Measurements from ENCODE around the gene PAFAH2. TPM values are rescaled to one million over a fixed set of nuclear protein-coding genes. Genes with fewer than 3 reads are reported as not detected.
"Not testable (repeated sequence)": the region's sequence is repeated elsewhere in the genome, so short reads cannot be mapped to it uniquely, and the experiment has no call there.

Gene PAFAH2
- total RNA-seq, 2 donors from 2014 or later, result 5.5 to 6.8 TPM

GRCh38 chr1:25958465-25958864 lies 39.4 kb downstream of the PAFAH2 start:
- intact Hi-C loops (cut with DNase I), result no loop called here
- no peak for ATAC-seq

GRCh38 chr1:25955553-25955952 lies 42.3 kb downstream of the PAFAH2 start:
- ATAC-seq (no peak), DNase-seq (no peak)
- intact Hi-C loops (cut with DNase I), result no loop called here

More at GRCh38 chr1:25958465-25958864, 39.4 kb downstream of the PAFAH2 start:
- DNase-seq, result no peak

GRCh38 chr1:25954282-25954938 lies 43.5 kb downstream of the PAFAH2 start:
- DNase-seq (no peak), ATAC-seq (peak; percentile 41 to 61)
- intact Hi-C loops (cut with DNase I), result no loop called here

GRCh38 chr1:25952841-25953401 lies 44.9 kb downstream of the PAFAH2 start:
- peak; percentile 24 for DNase-seq
- ATAC-seq, result peak; percentile 68 to 88
- intact Hi-C loops (cut with DNase I), result no loop called here

GRCh38 chr1:25948641-25949040 lies 49.2 kb downstream of the PAFAH2 start:
- DNase-seq (no peak), ATAC-seq (no peak)
- intact Hi-C loops (cut with DNase I), result no loop called here

- DNase-seq (no peak), ATAC-seq (no peak)
- intact Hi-C loops (cut with DNase I), result no loop called here
These were observed 50.8 kb downstream of the PAFAH2 start for GRCh38 chr1:25947027-25947426.

- no peak for DNase-seq
- intact Hi-C loops (cut with DNase I), result no loop called here
- ATAC-seq, result no peak
These were observed 52.1 kb downstream of the PAFAH2 start for GRCh38 chr1:25945761-25946160.

- intact Hi-C loops (cut with DNase I), result no loop called here
- DNase-seq (no peak), ATAC-seq (no peak)
These were observed 52.9 kb downstream of the PAFAH2 start for GRCh38 chr1:25944986-25945385.

GRCh38 chr1:25943511-25943910 lies 54.4 kb downstream of the PAFAH2 start:
- intact Hi-C loops (cut with DNase I), result not testable (repeated sequence)

GRCh38 chr1:25936947-25937346 lies 60.9 kb downstream of the PAFAH2 start:
- intact Hi-C loops (cut with DNase I), result no loop called here
- DNase-seq, result no peak
- ATAC-seq, result no peak

More at GRCh38 chr1:25943511-25943910, 54.4 kb downstream of the PAFAH2 start:
- DNase-seq, ATAC-seq: not testable (repeated sequence)

GRCh38 chr1:25933479-25934365 lies 64.1 kb downstream of the PAFAH2 start:
- intact Hi-C loops (cut with DNase I), result no loop called here
- ATAC-seq (peak in 1 of 2 donors; percentile 66), DNase-seq (no peak)

GRCh38 chr1:25932811-25933400 lies 65.0 kb downstream of the PAFAH2 start:
- intact Hi-C loops (cut with DNase I); ATAC-seq; DNase-seq: not testable (repeated sequence)

- intact Hi-C loops (cut with DNase I), result no loop called here
- ATAC-seq (no peak), DNase-seq (no peak)
These were observed 65.5 kb downstream of the PAFAH2 start for GRCh38 chr1:25932321-25932720.

- DNase-seq (no peak), ATAC-seq (no peak)
- intact Hi-C loops (cut with DNase I), result no loop called here
These were observed 68.8 kb downstream of the PAFAH2 start for GRCh38 chr1:25929016-25929415.

GRCh38 chr1:25927521-25928265 lies 70.2 kb downstream of the PAFAH2 start:
- ATAC-seq, result no peak
- intact Hi-C loops (cut with DNase I), result no loop called here

GRCh38 chr1:25926731-25927496 lies 70.9 kb downstream of the PAFAH2 start:
- intact Hi-C loops (cut with DNase I), result no loop called here
- ATAC-seq (no peak), DNase-seq (no peak)

More at GRCh38 chr1:25927521-25928265, 70.2 kb downstream of the PAFAH2 start:
- DNase-seq, result no peak

GRCh38 chr1:25924454-25924853 lies 73.4 kb downstream of the PAFAH2 start:
- no peak for DNase-seq
- intact Hi-C loops (cut with DNase I), result no loop called here
- ATAC-seq, result no peak

- intact Hi-C loops (cut with DNase I), result no loop called here
- no peak for DNase-seq
- peak; percentile 65 to 78 for ATAC-seq
These were observed 74.8 kb downstream of the PAFAH2 start for GRCh38 chr1:25922971-25923552.
